ENCODE results near the gene MCM9. TPM values are rescaled to one million over a fixed set of nuclear protein-coding genes. Genes with fewer than 3 reads are reported as not detected.
"Not testable (repeated sequence)": the region's sequence is repeated elsewhere in the genome, so short reads cannot be mapped to it uniquely, and the experiment has no call there.

MCM9 gene
- total RNA-seq, 4 donors from 2014 or later = 11.2 to 18.0 (median 17.4) TPM

DNA sequence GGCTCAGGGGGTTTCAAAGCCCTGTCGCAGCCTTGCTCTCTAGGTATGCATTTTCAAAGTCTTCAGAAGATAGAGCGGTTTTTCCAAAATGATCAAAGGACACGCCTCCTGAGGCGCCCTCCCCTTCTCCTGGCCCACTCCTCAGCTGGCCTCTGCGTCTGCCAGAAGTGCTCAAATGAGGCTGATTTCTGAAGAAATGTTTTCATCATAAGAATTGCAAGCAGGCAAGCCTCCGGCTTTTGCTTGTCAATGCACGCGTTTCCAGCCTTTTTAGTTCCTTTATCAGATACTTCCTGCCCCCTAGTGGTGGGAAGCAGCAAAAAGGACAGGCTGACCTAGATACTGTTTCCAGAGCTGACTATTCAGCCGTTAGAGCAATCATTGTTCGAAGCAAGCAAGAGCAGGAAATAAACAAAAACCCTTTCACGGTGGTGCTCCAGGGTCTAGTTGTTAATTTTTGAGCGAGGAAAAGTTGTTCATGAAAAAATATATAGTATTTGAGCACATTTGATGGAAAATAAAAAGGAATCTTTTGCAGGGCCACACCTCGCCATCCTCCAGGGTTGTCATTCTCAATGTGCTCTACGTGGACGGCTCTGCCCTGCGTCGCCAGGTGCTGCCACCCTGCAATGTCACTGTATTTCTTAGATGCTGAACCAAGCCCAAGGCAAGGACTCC is 134.4 kb downstream of the MCM9 start:
- Histone ChIP-seq H3K4me3 (peak overlapping the region in 2 of 4 donors; percentile 3 to 18), H3K4me1 (peaks cover 0 to 14% (median 8%) of the 10 kb centered on the region in 4 donors), H3K27me3 (no peaks in the 10 kb centered on the region), H3K27ac (peak overlapping the region in 2 of 4 donors; percentile 46 to 52), H3K36me3 (no peaks in the 10 kb centered on the region), H3K9me3 (peaks cover 0 to 3% (median 0%) of the 10 kb centered on the region in 4 donors)
- DNase-seq (ENCODE audit: low spot score in 2 of 2) = peak; percentile 87 to 97
- TF ChIP-seq, protein P1, sequence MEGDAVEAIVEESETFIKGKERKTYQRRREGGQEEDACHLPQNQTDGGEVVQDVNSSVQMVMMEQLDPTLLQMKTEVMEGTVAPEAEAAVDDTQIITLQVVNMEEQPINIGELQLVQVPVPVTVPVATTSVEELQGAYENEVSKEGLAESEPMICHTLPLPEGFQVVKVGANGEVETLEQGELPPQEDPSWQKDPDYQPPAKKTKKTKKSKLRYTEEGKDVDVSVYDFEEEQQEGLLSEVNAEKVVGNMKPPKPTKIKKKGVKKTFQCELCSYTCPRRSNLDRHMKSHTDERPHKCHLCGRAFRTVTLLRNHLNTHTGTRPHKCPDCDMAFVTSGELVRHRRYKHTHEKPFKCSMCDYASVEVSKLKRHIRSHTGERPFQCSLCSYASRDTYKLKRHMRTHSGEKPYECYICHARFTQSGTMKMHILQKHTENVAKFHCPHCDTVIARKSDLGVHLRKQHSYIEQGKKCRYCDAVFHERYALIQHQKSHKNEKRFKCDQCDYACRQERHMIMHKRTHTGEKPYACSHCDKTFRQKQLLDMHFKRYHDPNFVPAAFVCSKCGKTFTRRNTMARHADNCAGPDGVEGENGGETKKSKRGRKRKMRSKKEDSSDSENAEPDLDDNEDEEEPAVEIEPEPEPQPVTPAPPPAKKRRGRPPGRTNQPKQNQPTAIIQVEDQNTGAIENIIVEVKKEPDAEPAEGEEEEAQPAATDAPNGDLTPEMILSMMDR (IDR thresholded peaks at IDR 0.05) = peak; percentile 78 to 84 (median 80)
- TF ChIP-seq POLR2A (IDR thresholded peaks at IDR 0.05) = no peak
- WGBS, 2 donors = 19 to 20% methylated on average over 17 of the region's 17 CpGs

DNA sequence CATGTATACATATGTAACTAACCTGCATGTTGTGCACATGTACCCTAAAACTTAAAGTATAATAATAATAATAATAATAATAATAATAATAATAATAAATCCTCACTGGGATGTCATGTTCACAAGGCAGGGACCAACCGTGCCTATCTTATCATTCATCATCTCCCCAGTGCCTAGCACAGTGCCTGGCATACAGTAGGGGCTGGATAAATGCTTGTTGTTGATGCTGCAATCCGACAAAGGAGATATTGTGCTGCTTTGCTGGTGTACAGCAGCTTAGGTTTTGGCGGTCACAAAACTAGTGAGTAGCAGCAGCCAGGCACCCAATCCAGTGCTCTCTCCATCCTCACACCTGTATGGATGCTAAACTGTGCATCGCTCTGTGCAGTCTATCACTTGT is 135.1 kb downstream of the MCM9 start:
- H3K4me3 ChIP-seq = no peak overlapping the region
- no peaks in the 10 kb centered on the region for H3K36me3 ChIP-seq
- H3K27ac ChIP-seq = peak overlapping the region in 1 of 4 donors; percentile 52
- no peak for DNase-seq (ENCODE audit: low spot score in 2 of 2)
- H3K9me3 ChIP-seq = peaks cover 0 to 3% (median 0%) of the 10 kb centered on the region in 4 donors
- no peaks in the 10 kb centered on the region for H3K27me3 ChIP-seq
- no peak for TF ChIP-seq POLR2A (IDR thresholded peaks at IDR 0.05)
- TF ChIP-seq, protein P1 (IDR thresholded peaks at IDR 0.05) = no peak
- no peak for TF ChIP-seq EP300 (IDR thresholded peaks at IDR 0.05)
- 87 to 88% methylated on average over 4 of the region's 4 CpGs for WGBS, 2 donors
- peaks cover 0 to 14% (median 8%) of the 10 kb centered on the region in 4 donors for H3K4me1 ChIP-seq

DNA sequence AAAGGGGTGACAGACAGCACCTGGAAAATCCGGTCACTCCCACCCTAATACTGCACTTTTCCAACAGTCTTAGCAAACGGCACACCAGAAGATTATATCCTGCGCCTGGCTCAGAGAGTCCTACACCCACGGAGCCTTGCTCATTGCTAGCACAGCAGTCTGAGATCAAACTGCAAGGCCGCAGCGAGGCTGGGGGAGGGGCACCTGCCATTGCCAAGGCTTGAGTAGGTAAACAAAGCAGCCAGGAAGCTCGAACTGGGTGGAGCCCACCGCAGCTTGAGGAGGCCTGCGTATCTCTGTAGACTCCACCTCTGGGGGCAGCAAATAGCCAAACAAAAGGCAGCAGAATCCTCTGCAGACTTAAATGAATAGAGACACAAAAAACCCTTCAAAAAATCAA is 138.4 kb downstream of the MCM9 start:
- peaks cover 0 to 14% (median 8%) of the 10 kb centered on the region in 4 donors for H3K4me1 ChIP-seq
- H3K9me3 ChIP-seq; DNase-seq (ENCODE audit: low spot score in 2 of 2); H3K27ac ChIP-seq; H3K36me3 ChIP-seq; H3K27me3 ChIP-seq; H3K4me3 ChIP-seq: not testable (repeated sequence)
- WGBS, 2 donors = 79 to 80% methylated on average over 8 to 9 of the region's 9 CpGs

DNA sequence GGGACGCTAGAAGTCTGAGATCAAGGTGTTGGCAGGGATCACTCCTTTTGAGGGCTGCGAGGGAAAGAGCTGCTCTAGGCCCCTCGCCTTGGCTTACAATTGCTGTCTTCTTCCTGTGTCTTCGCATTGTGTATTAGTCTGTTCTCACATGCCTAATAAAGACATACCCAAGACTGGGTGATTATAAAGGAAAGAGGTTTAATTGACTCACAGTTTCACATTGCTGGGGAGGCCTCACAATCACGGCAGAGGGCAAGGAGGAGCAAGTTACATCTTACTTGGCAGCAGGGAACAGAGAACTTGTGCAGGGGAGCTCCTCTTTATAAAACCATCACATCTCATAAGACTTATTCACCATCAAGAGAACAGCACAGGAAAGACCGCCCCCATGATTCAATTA is 143.5 kb downstream of the MCM9 start:
- TF ChIP-seq, protein P1 (IDR thresholded peaks at IDR 0.05) = no peak
- TF ChIP-seq EP300 (IDR thresholded peaks at IDR 0.05) = no peak
- no peak for TF ChIP-seq POLR2A (IDR thresholded peaks at IDR 0.05)
- H3K27me3 ChIP-seq = no peaks in the 10 kb centered on the region
- no peak overlapping the region for H3K27ac ChIP-seq
- WGBS, 2 donors = 80 to 91% methylated on average over 6 of the region's 6 CpGs
- H3K9me3 ChIP-seq = no peaks in the 10 kb centered on the region
- H3K36me3 ChIP-seq = no peaks in the 10 kb centered on the region
- DNase-seq (ENCODE audit: low spot score in 2 of 2) = no peak
- H3K4me1 ChIP-seq = peaks cover 0 to 16% (median 0%) of the 10 kb centered on the region in 4 donors
- H3K4me3 ChIP-seq = no peak overlapping the region

DNA sequence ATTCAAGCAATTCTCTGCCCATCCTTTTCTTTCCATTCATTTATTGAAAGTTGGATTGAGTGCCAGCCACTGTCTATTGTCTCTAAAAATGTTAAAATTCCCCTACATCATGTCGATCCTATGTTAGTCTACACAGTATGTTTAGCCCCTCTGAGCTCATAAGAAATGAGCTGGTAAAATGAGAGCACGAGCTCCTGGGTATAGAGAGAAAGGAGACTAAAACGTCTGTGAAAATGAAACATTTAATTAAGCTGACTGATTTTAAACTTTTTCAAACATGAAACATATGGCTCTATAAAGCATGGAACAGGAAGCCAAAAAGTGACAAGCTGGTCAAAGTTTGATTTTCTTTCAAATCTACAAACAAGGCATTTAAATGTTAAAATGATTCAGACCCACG is 145.0 kb downstream of the MCM9 start:
- Histone ChIP-seq H3K9me3 (no peaks in the 10 kb centered on the region), H3K27ac (peak overlapping the region in 1 of 4 donors; percentile 26), H3K27me3 (no peaks in the 10 kb centered on the region), H3K36me3 (no peaks in the 10 kb centered on the region), H3K4me1 (peaks cover 0 to 25% (median 3%) of the 10 kb centered on the region in 4 donors), H3K4me3 (no peak overlapping the region)
- no peak for DNase-seq (ENCODE audit: low spot score in 2 of 2)
- WGBS, 2 donors = 35 to 57% methylated on average over 4 of the region's 4 CpGs
- TF ChIP-seq, protein P1 (IDR thresholded peaks at IDR 0.05) = no peak
- no peak for TF ChIP-seq POLR2A (IDR thresholded peaks at IDR 0.05)
- no peak for TF ChIP-seq EP300 (IDR thresholded peaks at IDR 0.05)
